Sigmoid colon (tissue), 7 donors: ENCODE measurements around the gene R3HCC1L. TPM values are rescaled to one million over a fixed set of nuclear protein-coding genes. Genes with fewer than 3 reads are reported as not detected.

Source experiments
- DNase-seq: peaks from one replicate; pipeline ENCODE4 v3.0.0-alpha.2; 2019
- H3K27ac ChIP-seq, 4 donors: fragments of 200-600 bp; sonication (generic); one replicate each; pipeline ENCODE4 v1.5.1; 2016 to 2019; ENCODE audit warnings: mild to moderate bottlenecking in 1 of 4
- H3K27me3 ChIP-seq, 3 donors: fragments of 200-600 bp; sonication (generic); one replicate each; pipeline ENCODE4 v1.5.1; 2019; ENCODE audit warnings: mild to moderate bottlenecking in 1 of 3
- H3K36me3 ChIP-seq, 4 donors: fragments of 200-600 bp; sonication (generic); one replicate each; pipeline ENCODE4 v1.5.1; 2016 to 2019
- H3K4me1 ChIP-seq, 4 donors: fragments of 200-600 bp; sonication (generic); one replicate each; pipeline ENCODE4 v1.5.1; 2017 to 2019
- H3K4me3 ChIP-seq, 4 donors: fragments of 200-600 bp; sonication (generic); one replicate each; pipeline ENCODE4 v1.5.1; 2017 to 2019; ENCODE audit warnings: mild to moderate bottlenecking in 2 of 4, moderate library complexity in 1 of 4
- H3K9me3 ChIP-seq, 4 donors: fragments of 200-600 bp in 3 of 4; sonication (generic) in 3 of 4; one replicate each; pipeline versions ENCODE4 v1.5.1 to v1.6.1; 2013 to 2019
- CTCF ChIP-seq, 4 experiments: fragments of 450-650 bp in 3 of 4; fragments of 200-600 bp in 1 of 4; IDR thresholded peaks; one replicate each; pipeline ENCODE4 v1.5.1; 2016 to 2019; ENCODE audit warnings: antibody characterized with exemption in 4 of 4, mild to moderate bottlenecking in 3 of 4, moderate library complexity in 2 of 4
- EP300 ChIP-seq, 4 donors: sonication (generic); formaldehyde crosslinking; IDR thresholded peaks; one replicate each; pipeline ENCODE4 v1.6.1; 2017; ENCODE audit warnings: antibody characterized with exemption in 4 of 4
- POLR2A ChIP-seq, 2 donors: fragments of 450-650 bp; IDR thresholded peaks; one replicate each; pipeline ENCODE4 v1.6.1; 2016; ENCODE audit warnings: antibody characterized with exemption in 2 of 2, mild to moderate bottlenecking in 2 of 2, moderate library complexity in 2 of 2
- POLR2AphosphoS5 ChIP-seq, 4 donors: sonication (generic); formaldehyde crosslinking; IDR thresholded peaks; one replicate each; pipeline ENCODE4 v1.6.1; 2017; ENCODE audit warnings: antibody characterized with exemption in 4 of 4
- WGBS, 2 donors: extraction: QIAGEN DNeasy Blood & Tissue Kit; methylation state at CpG; one replicate each; pipeline ENCODE4 v1.1.7; 2013; 5-methylcytosine and 5-hydroxymethylcytosine counted together
- intact Hi-C: fragments of 100-400 bp; cut with DNase I; formaldehyde crosslinking; loops from one replicate; pipeline ENCODE4 v1.15.1; 2023
- polyA plus RNA-seq, 3 donors: library from polyadenylated mRNA; stranded (reverse); fragments of 200-250 nt; gene quantifications; one replicate each; pipeline ENCODE4 v1.2.3, GENCODE V29; 2013
- total RNA-seq, 4 donors: library from RNA; depleted of rRNA; stranded (reverse); fragments of >200 nt; gene quantifications; one replicate each; pipeline ENCODE4 v1.1.0, GENCODE V29; 2016
- donor health status: healthy with polysubstance abuse.
- donor health status: Bipolar disorder and iron deficiency.
- donor health status: healthy.

The R3HCC1L gene
- total and polyA plus RNA-seq, 7 donors, result 11.6 to 15.0 (median 13.9) TPM

DNA sequence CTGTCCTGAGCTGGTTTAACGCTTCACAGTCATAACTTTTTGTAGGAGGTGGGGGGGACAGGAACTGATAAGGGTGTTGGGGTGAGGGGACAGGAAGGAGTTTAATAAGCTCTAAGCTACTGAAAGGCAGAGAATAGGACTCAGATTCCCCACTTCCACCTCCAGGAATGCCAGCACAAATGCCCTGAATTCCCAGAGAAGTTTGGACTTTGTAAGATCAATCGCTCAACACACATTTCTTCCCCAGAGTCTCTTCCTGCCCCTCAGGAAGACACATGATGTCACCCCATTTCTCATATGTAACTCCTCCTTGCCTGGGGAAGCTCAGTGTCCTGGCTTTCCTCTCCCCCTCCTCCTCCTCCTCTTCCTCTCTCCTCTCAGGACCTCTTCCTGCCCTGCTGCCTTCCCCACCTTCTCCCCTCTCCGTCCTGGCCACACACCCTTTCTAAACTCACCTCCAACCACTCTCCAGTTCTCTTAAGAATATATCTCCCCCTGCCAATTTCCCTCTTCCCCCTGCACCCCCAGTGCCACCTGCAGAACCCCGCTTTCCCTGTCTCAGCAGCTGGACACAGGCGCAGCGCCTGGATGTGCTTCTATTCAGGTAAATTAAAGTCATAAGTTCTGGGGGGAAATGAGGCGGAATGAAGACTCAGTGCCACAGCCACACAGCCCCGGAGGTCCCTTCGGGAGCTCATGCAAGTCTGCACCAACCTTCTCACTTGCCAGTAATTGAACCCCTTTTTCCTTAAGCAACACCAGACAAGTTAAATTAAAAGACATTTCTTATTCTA is 138.8 kb downstream of the R3HCC1L start:
- Histone ChIP-seq H3K36me3 (no peaks in the 10 kb centered on the region), H3K4me1 (peaks cover 0 to 22% (median 19%) of the 10 kb centered on the region in 4 donors), H3K27ac (no peak overlapping the region), H3K27me3 (no peaks in the 10 kb centered on the region), H3K4me3 (no peak overlapping the region), H3K9me3 (no peaks in the 10 kb centered on the region)
- intact Hi-C loops, result no loop called here
- DNase-seq, result peak; percentile 30
- no peak for TF ChIP-seq CTCF (IDR thresholded peaks at IDR 0.05)
- no peak for TF ChIP-seq EP300 (IDR thresholded peaks at IDR 0.05)
- no peak for TF ChIP-seq POLR2A (IDR thresholded peaks at IDR 0.05)
- TF ChIP-seq POLR2AphosphoS5 (IDR thresholded peaks at IDR 0.05), result no peak
- WGBS, 2 donors, result 77 to 80% methylated on average over 9 of the region's 9 CpGs

DNA sequence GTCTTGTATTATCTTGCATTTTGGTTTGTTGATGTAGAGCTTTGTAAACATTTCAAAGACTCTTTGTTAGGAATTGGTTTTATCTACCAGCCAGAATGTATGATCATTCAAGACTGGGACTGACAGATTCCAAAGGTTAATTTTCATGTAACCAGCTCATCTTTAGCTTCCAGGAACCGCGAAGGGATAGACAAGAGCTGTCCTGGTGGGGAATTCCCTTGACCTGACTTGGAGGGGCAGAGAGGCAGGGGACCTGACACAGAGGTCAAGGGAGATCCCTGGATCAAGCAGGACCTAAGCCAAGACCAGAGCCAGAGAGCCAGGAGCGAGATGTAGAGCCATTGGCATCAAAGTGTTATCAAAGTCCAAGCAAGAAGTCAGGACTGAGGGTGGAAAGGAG is 140.1 kb downstream of the R3HCC1L start:
- DNase-seq, result no peak
- intact Hi-C loops, result no loop called here
- H3K4me1 ChIP-seq, result peaks cover 0 to 9% (median 8%) of the 10 kb centered on the region in 4 donors
- no peak for TF ChIP-seq POLR2A (IDR thresholded peaks at IDR 0.05)
- TF ChIP-seq POLR2AphosphoS5 (IDR thresholded peaks at IDR 0.05), result no peak
- no peaks in the 10 kb centered on the region for H3K27me3 ChIP-seq
- 77 to 84% methylated on average over 3 of the region's 3 CpGs for WGBS, 2 donors
- no peak overlapping the region for H3K27ac ChIP-seq
- no peaks in the 10 kb centered on the region for H3K9me3 ChIP-seq
- no peaks in the 10 kb centered on the region for H3K36me3 ChIP-seq
- no peak overlapping the region for H3K4me3 ChIP-seq

- H3K36me3 ChIP-seq, result no peaks in the 10 kb centered on the region
- WGBS, 2 donors, result 87 to 92% methylated on average over 3 of the region's 3 CpGs
These were observed 141.9 kb downstream of the R3HCC1L start for GRCh38 chr10:98276311-98276710.

DNA sequence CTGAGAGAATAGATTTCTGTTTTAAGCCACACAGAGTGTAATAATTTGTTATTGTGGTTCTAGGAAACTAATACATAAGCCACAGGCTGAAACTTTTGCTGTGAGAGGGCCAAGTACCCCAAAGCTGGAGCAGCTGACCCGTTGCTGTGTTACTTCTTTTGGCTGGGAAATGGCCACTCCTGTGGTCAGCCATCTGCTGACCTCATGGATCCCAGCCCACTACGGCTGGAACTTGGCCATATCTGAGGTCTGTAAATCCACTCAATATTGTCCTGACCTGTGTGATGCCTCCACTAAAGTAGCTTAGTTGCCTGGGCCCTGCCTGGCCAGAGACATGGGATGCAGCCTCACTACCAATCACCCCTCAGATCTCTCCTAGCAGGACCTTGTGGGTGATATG is 151.0 kb downstream of the R3HCC1L start:
- H3K9me3 ChIP-seq, result no peaks in the 10 kb centered on the region
- no peak for TF ChIP-seq CTCF (IDR thresholded peaks at IDR 0.05)
- no peak for TF ChIP-seq POLR2AphosphoS5 (IDR thresholded peaks at IDR 0.05)
- no peak for TF ChIP-seq EP300 (IDR thresholded peaks at IDR 0.05)
- no peak for TF ChIP-seq POLR2A (IDR thresholded peaks at IDR 0.05)
- no peak for DNase-seq
- H3K27ac ChIP-seq, result no peak overlapping the region
- no peak overlapping the region for H3K4me3 ChIP-seq
- WGBS, 2 donors, result 73 to 79% methylated on average over 2 of the region's 2 CpGs
- no peaks in the 10 kb centered on the region for H3K4me1 ChIP-seq
- intact Hi-C loops, result no loop called here
- H3K27me3 ChIP-seq, result no peaks in the 10 kb centered on the region
- no peaks in the 10 kb centered on the region for H3K36me3 ChIP-seq

More at GRCh38 chr10:98276311-98276710, 141.9 kb downstream of the R3HCC1L start:
- no peak overlapping the region for H3K4me3 ChIP-seq
- TF ChIP-seq EP300 (IDR thresholded peaks at IDR 0.05) (no peak), CTCF (IDR thresholded peaks at IDR 0.05) (no peak), POLR2AphosphoS5 (IDR thresholded peaks at IDR 0.05) (no peak), POLR2A (IDR thresholded peaks at IDR 0.05) (no peak)
- H3K9me3 ChIP-seq, result no peaks in the 10 kb centered on the region
- DNase-seq, result no peak
- H3K27me3 ChIP-seq, result no peaks in the 10 kb centered on the region
- intact Hi-C loops, result no loop called here
- H3K27ac ChIP-seq, result no peak overlapping the region
- H3K4me1 ChIP-seq, result no peaks in the 10 kb centered on the region

GRCh38 chr10:98286419-98286818 is 152.0 kb downstream of the R3HCC1L start:
- Histone ChIP-seq H3K4me1 (no peaks in the 10 kb centered on the region), H3K4me3 (no peak overlapping the region), H3K36me3 (no peaks in the 10 kb centered on the region), H3K27ac (no peak overlapping the region), H3K27me3 (no peaks in the 10 kb centered on the region), H3K9me3 (no peaks in the 10 kb centered on the region)
- whole genome bisulfite sequencing, 2 donors, result 93 to 94% methylated on average over 12 of the region's 12 CpGs
- intact Hi-C loops, result no loop called here
- no peak for DNase-seq
- no peak for TF ChIP-seq CTCF (IDR thresholded peaks at IDR 0.05)
